GM19043 (cell line): ENCODE data around the gene FAM117B.
"Not testable (repeated sequence)": the region's sequence is repeated elsewhere in the genome, so short reads cannot be mapped to it uniquely, and the experiment has no call there.

Source experiments
- ATAC-seq: cut with Tn5 transposase; IDR thresholded peaks from one replicate; pipeline ENCODE4 v1.9.1; 2021; ENCODE audit warnings: low read depth; ENCODE audit not compliant: unreplicated experiment

The FAM117B gene

DNA sequence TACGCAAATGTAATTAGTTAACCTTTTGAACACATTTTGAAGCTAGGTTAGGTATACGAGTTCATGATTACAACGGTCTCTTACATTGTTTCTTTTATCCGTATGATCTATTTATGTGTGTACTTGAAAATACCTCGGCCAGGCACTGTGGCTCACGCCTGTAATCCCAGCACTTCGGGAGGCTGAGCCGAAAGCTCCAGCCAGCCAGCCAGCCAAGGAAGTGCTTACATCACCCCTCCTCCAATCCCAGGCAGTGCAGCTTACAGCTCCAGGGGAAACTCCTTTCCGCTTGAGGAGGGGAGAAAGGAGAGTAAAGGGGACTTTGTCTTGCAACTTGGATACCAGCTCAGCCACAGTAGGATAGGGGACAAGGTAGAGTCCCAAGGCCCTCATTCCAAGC is 171.1 kb downstream of the FAM117B start:
- not testable (repeated sequence) for ATAC-seq

DNA sequence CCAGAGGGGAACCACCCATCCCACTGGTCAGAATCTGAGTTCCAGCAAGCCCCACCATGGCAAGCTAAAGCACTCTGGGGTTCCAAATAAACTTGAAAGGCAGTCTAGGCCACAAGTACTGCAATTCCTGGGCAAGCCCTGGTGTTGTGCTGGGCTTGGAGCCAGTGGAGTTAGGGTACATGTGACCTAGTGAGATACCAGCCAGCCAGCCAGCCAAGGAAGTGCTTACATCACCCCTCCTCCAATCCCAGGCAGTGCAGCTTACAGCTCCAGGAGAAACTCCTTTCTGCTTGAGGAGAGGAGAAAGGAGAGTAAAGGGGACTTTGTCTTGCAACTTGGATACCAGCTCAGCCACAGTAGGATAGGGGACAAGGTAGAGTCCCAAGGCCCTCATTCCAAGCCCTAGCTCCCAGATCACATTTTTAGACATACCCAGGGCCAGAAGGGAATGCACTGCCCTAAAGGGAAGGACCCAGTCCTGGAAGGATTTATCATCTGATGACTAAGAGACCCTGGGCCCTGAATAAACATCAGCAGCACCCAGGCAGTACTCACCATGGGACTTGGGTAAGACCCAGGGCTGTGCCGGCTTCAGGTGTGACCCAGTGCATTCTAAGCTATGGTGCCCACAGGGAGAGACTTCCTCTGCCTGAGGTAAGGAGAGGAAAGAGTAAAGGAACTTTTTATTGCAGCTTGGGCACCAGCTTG is 172.8 kb downstream of the FAM117B start:
- ATAC-seq = not testable (repeated sequence)

DNA sequence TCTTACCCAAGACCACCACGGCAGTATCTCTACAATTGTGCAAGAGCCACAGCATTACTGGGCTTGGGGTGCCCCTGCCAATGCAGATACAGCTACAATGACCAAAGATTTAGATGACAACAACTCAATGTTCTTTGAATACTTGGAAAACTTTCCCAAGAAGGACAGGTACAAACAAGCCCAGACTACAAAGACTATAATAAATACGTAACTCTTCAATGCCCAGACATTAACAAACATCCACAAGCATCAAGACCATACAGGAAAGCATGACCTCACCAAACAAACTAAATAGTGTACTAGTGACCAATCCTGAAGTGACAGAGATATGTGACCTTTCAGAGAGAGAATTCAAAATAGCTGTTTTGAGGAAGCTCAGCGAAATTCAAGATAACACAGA is 174.0 kb downstream of the FAM117B start:
- no peak for ATAC-seq

DNA sequence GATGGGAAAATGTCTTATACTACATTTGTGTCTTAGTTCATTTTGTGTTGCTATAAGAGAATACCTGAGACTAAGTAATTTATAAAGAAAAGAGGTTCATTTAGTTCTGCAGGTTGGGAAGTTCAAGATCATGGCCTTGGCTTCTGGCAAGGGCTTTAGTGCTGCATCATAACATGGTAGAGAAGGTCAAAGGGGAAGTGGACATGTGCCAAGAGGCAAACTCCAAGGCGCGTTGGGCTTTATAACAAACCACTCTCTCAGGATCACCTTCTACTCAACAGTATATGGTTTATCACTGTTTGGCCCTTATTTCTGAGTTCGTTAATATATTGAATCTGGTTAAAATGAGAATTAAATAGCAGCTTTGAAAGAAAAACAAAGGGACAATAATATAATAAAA is 178.6 kb downstream of the FAM117B start:
- no peak for ATAC-seq

DNA sequence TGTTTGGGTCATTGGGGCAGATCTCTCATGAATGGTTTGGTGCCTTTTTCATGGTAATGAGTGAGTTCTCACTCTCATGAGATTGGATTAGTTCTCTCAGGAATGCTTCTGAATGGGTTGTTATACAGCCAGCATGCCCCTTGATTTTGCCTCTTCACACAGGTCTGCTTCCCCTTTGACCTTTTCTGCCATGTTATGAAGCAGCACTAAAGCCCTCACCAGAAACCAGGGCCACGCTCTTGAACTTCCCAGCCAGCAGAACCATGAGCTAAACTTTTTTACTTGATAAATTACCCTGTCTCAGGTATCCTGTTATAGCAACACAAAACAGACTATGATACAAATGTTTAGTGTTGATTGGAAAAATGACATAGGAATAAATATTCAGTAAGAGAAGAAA is 179.5 kb downstream of the FAM117B start:
- ATAC-seq = no peak

DNA sequence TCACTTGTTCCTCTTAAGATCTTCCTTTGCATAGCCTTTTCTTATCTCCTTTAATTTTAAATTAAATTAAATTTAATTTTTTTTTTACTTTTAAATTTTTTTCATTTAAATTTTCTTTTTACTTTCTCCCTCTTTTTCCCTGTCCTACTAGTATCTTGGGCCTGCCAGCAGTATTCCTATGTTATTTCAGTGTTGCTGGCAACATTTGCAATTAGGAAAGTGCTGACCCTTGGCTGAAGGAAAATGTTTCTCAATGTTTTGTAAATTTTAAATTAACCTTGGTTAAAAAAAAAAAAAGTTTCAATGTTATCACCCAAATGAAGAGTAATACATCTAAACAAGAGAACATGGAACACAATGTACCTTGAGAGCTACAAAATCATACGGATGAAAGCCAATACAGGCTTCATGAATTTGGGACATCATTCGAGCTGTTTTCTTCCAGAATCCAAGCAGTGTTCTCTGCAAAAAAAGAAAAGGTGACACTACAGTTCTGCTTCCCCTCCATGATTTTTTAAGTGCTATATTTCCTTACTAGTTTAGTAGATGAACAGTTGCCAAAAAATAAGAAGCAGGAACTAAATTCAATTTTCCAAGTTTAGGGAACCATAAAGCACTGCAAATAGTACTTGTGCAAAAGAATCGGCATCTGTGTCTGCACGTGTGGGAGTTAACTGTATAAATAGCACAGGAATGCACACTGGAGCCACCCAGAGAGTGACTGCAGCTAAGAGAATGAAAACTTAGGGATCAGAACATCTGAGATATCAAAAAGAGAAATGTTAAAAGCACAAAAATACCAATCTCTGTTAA is 181.0 kb downstream of the FAM117B start:
- ATAC-seq = no peak

DNA sequence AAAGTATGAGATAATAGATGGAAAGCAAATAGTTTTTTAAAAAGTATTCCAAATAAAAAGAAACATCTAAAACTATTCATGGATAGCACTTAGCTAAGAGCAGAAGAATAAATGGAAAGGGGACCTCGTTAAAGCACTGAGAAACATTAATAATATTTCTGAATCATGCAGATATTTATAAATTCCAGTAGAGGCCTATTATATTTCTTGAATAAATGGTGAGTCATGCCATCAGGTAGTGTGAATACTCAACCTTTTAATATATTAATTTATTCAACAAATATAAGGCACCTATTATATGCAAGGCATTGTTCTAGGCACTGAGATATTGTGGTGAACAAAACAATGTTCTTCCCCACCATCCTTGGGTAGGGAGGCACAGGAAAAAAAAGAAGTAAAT is 183.0 kb downstream of the FAM117B start:
- ATAC-seq = no peak

DNA sequence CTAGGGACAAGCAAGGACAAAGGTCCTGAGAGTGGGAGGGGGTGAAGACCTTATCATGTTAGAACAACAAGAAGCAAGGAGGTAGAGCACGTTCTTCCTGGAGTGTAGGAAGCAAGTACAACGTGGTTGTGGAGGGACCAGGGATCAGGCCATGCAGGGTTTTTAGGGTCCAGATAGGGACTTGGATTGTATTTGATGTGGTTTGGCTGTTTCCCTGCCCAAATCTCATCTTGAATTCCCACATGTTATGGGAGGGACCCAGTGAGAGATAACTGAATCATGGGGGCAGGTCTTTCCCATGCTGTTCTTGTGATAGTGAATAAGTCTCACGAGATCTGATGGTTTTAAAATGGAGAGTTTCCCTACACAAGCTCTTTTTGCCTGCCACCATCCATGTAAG is 183.6 kb downstream of the FAM117B start:
- no peak for ATAC-seq
